Measurements from ENCODE around the gene SNX32. TPM values are rescaled to one million over a fixed set of nuclear protein-coding genes. Genes with fewer than 3 reads are reported as not detected.
A peak's percentile ranks its signal among the peaks of the same experiment; 100 is the strongest.
"Not testable (repeated sequence)": the region's sequence is repeated elsewhere in the genome, so short reads cannot be mapped to it uniquely, and the experiment has no call there.

SNX32 gene
- total RNA-seq, 1 donor from 2014 or later: under 0.01 TPM

GRCh38 chr11:65883786-65884715, 50.3 kb downstream of the SNX32 start:
- no peak for DNase-seq (ENCODE audit: low read depth in 2 of 2)

GRCh38 chr11:65884716-65885092, 50.9 kb downstream of the SNX32 start:
- DNase-seq (ENCODE audit: low read depth in 2 of 2): peak; percentile 81 to 90

- no peak for DNase-seq (ENCODE audit: low read depth in 2 of 2)
Observed at GRCh38 chr11:65885231-65885630, 51.5 kb downstream of the SNX32 start.

GRCh38 chr11:65885808-65886536, 52.2 kb downstream of the SNX32 start:
- DNase-seq (ENCODE audit: low read depth in 2 of 2): no peak

- DNase-seq (ENCODE audit: low read depth in 2 of 2): no peak
Observed at GRCh38 chr11:65886826-65887722, 53.3 kb downstream of the SNX32 start.

DNA sequence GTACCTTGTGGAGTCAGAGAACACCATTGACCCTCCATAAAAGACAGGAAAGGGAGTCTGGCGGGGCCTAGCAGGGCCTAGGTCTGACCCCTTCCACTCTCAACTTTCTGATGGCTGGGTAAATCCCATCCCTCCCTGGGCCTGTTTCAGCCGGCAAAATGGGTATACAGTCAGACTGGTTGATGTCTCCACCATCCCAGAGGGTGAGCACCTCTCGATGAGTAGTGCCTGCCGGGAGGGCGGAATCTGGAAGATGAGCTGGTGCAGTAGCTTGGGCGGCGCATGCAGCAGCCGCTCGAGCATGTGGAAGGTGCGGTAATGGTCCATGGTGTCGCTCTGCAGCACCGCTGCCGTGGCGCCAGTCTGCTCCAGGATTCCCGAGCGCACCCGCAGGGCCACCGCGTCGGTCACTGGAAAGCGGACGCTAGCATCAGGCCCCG, 54.0 kb downstream of the SNX32 start:
- peak in 1 of 2 donors; percentile 50 for DNase-seq (ENCODE audit: low read depth in 2 of 2)

DNA sequence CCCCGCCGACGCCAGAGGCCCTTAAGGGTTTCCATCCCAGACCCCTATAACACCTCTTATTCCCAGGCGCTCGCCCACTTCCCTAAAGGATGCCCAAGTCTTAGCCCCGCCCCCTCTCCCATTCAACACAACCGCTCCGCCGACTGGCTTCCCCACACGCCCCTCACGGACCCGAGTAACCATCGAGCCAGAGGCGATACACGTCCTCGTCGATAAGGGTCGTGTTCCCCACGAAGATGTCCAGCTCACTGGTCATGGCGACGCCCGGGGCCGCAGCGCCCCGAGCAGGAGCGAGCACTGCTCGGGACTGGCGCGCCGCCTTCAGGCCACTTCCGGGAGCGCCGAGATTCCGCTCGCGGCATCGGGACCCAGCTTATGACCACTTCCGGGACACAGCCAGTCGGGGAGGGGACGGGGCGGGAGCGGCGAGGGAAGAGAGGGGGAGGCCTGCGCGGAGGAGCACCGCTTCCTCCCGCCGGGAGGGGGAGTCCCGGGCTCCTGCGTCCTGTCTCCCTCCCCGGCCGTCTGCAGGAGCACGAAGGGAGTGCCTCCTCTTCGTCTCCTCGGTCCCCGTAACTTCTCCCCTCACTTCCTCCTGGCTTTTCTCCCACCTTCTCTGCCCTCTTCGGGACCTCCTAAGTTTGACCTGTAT, 54.5 kb downstream of the SNX32 start, which contains the start of gene FIBP:
Gene FIBP (minus strand): TSS at position 309 of the 652 bp plus-strand sequence. CDS start 53 bp downstream, at position 256.
- DNase-seq (ENCODE audit: low read depth in 2 of 2): peak; percentile 97 to 98

DNA sequence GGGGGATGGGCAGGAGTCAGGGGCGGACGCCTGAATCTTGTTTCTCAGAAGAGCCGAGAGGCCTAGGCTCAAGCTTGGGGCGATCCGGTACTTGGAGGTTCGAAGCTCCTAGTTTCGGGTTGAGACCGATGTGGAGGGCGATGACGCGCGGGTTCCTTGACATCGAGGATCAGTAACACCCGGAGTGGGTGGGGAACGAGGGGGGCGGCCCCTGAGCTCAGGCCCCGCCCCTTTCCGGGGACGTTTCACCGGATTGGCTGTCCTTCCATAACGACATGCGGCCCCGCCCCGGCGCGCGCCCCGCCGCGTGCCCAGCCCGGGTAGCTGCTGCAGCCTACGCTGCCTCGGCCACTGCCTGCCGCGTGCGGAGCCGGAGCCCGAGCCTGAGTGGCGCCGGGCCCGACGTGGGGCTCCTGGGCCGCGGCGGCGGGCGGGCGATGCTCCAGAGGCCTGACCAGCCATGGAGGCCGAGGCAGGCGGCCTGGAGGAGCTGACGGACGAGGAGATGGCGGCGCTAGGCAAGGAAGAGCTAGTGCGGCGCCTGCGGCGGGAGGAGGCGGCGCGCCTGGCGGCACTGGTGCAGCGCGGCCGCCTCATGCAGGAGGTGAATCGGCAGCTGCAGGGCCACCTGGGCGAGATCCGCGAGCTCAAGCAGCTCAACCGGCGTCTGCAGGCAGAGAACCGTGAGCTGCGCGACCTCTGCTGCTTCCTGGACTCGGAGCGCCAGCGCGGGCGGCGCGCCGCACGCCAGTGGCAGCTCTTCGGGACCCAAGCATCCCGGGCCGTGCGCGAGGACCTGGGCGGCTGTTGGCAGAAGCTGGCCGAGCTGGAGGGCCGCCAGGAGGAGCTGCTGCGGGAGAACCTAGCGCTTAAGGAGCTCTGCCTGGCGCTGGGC, 56.8 kb downstream of the SNX32 start, which contains the start of gene CCDC85B:
Gene CCDC85B (plus strand): TSS at position 350 of the 895 bp plus-strand sequence. CDS start 111 bp downstream, at position 461.
- peak; percentile 96 to 97 for DNase-seq (ENCODE audit: low read depth in 2 of 2)

GRCh38 chr11:65891219-65892136, 57.7 kb downstream of the SNX32 start:
- peak; percentile 55 to 93 for DNase-seq (ENCODE audit: low read depth in 2 of 2)

GRCh38 chr11:65892137-65892540, 58.4 kb downstream of the SNX32 start:
- not testable (repeated sequence) for DNase-seq (ENCODE audit: low read depth in 2 of 2)

DNA sequence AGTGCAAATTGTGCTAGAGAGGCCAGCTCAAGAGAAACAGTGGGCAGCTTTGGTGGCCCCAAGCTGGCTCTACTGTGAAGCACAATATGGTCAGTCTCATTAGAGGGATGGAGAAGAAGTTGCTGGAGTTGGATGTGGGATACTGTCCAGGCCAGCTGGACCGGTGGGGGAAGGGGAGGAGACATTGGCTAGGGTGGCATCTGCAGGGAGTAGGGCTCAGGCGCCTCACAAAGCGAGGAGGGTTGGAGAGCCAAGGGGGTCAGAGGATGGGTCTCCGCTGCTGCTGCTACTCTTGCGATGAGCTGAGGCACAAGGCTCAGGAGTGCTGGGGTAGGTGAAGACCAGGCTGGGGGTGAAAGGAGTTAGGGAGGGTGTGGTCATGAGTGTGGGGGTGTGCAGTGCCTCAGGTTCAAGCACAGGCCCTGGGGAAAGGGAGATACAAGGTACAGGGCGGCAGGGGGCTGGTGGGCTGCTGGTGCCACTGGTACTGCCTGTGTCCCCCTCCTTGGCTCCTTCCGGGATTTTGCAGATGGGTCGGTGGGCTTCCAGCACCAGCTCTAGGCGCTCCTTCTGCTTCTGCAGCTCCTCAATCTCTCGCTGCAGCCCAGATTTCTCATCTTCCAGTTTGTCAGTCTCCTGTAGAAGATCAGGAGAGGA, 59.0 kb downstream of the SNX32 start:
- DNase-seq (ENCODE audit: low read depth in 2 of 2): no peak

GRCh38 chr11:65894034-65894591, 60.4 kb downstream of the SNX32 start:
- DNase-seq (ENCODE audit: low read depth in 2 of 2): peak in 1 of 2 donors; percentile 66

GRCh38 chr11:65895482-65895981, 61.8 kb downstream of the SNX32 start:
- no peak for DNase-seq (ENCODE audit: low read depth in 2 of 2)

DNA sequence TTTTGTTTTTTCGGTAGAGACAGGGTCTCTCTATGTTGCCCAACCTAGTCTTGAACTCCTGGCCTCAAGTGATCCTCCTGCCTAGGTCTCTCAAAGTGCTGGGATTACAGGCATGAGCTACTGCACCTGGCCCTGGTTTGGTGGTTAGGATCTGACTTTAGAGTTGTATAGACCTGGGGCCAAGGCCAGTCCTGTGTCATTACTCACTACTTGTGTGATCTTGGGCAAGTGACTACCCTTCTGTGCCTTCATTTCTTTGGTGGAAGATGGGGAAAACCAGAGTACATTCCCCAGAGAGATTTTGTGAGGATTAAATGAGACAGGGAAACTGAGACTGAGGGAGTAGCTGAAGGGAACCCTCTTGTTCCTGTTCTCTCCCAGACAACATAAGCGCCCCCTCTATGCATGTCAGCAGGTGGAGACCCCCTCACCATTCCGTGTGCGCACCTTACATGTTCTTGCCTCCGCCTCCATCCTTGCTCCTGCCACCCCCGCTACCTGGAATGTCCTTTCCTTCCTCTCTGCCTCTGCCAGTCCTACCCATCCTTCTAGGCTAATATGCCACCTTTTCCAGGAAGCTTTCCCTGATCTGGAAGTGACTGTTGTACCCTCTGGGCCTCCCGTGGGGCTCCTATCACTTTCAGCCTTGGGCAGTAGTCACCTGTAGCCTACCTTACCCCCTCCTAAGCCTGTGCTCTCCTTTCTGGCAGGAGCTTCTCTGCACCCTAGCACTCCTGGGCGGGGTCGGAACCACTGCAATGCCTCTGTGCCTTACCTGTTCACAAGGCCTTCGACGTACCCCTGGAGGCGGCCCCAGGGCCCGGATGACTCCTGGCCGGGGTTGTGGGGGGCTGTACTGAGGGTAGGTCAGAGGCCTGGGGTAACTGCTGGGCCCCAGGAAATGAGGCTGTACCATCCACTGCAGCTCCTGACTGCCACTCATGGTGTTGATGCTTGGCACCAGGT, 62.6 kb downstream of the SNX32 start:
- DNase-seq (ENCODE audit: low read depth in 2 of 2): no peak

DNA sequence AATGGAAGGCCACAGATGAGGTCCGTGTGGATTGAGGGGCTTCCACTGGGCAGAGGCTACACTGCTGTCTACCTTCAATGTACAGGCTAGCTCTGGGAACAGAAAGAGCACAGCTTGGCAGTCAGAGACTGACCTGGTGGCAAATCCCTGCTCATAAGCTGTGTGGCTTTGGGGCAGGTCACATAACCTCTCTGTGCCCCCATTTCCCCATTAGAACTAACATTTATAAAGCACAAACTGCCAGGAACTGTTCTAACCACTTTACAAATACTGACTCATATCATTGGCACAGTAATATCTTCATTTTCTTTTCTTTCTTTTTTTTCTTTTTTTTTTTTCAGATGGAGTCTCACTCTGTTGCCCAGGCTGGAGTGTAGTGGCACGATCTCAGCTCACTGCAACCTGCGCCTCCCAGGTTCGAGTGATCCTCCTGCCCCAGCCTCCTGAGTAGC, 63.3 kb downstream of the SNX32 start:
- no peak for DNase-seq (ENCODE audit: low read depth in 2 of 2)
